HG03469 (cell line): ENCODE results near the gene SYPL1.
A peak's percentile ranks its signal among the peaks of the same experiment; 100 is the strongest.
"Not testable (repeated sequence)": the region's sequence is repeated elsewhere in the genome, so short reads cannot be mapped to it uniquely, and the experiment has no call there.

ENCODE experiments used
- ATAC-seq: cut with Tn5 transposase; IDR thresholded peaks from one replicate; pipeline ENCODE4 v1.9.1; 2021; ENCODE audit warnings: mild to moderate bottlenecking, moderate library complexity, moderate number of reproducible peaks; ENCODE audit not compliant: unreplicated experiment

The SYPL1 gene

DNA sequence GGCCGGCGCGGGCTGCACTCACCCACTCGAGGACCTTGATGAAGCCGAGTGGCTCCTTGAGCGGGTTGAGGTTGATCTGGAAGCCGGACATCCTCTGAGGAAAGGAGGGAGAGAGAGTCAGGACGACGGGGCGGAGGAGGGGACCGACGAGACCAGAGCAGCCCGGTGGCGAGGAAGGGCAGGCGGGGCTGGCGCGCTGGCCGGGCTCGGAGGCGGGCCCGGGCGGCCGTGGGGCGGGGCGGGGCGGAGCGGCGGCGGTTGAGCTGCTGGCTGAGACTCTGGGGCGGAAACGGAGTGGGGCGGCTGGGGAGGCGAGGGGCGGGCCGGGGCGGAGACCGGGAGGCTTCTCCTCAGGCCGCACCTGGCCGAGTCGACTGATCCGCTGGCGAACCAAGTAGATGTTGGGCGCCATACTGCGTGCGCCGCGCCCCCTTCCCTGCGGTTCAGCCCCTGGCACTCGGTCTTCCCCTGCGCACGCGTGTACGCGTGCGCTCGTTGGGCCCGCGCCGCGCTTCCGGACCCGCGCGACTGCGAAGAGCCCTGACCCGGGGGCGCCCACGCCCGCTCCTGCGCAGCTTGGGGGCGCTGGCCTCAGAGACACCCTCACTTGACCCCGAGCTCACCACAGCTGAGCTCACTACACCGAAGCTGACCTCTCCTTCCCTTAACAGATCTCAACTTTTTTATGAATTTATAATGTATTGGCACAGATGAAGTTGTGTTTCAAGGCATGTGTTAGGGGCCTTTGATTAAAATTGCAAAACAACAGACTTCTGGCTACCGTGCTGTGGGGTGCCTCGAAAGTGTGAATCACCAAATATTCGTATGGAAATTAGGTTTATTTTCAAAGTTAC is at the start of gene SYPL1:
TSS of gene SYPL1 (minus strand) at position 195 of the 854 bp plus-strand sequence. CDS start at position 91, 104 bp downstream.
- peak; percentile 61 for ATAC-seq

DNA sequence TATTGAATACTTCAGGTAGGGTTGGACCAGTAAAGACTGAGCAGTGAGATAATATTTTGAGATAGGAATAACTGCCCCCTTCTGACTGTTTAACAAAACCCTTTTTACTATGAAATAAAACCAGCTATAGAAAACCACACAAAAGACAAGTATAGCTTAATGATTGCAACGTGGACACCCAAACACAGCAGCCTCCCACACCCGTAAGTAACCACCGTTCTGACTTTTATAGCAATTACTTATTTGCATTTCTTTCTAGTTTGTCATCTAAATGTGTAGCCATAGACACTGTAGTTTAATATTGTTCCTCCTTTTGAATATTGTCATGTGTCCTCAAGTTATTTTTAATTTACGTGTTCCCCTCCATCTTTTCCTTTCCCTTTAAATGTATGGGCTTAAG is 42.9 kb upstream of the SYPL1 start:
- no peak for ATAC-seq

DNA sequence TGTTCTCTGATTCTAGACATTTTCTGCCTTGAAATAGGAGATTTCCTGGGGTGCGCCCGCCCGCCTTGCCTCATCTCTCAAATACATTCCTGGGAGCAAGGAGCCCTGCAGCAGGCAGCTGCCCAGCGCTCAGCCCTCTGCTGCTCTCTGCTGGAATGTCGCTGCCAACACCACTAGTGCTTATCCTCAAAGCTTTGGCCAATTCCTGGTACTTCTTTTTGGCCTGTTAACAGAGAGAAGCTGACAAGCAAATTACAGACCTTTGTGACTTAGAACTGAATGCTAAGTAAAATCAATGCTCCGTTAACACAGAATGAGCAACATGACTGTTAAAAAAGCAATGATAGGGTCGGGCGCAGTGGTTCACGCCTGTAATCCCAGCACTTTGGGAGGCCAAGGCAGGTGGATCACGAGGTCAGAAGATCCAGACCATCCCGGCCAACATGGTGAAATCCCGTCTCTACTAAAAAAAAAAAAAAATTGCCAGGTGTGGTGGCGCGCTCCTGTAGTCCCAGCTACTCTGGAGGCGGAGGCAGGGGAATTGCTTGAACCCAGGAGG is 41.9 kb upstream of the SYPL1 start:
- ATAC-seq = peak; percentile 40

DNA sequence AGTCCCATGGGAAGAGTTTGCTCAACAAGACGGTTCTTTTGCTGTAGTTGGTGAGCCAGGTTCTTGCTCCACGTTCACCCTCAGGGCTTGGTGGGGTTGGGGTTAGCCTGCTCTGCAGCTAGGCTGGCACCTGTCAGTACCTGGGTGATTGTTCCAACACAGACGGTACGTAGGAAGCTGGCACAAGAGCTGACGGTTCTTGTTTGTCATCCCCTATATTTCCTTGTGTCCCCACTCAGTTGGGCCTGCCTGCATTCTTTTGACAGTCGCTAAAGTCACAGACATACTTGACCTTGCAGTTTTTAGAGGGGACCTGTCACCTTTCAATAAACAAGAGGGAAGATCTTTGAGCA is 40.2 kb upstream of the SYPL1 start:
- no peak for ATAC-seq

DNA sequence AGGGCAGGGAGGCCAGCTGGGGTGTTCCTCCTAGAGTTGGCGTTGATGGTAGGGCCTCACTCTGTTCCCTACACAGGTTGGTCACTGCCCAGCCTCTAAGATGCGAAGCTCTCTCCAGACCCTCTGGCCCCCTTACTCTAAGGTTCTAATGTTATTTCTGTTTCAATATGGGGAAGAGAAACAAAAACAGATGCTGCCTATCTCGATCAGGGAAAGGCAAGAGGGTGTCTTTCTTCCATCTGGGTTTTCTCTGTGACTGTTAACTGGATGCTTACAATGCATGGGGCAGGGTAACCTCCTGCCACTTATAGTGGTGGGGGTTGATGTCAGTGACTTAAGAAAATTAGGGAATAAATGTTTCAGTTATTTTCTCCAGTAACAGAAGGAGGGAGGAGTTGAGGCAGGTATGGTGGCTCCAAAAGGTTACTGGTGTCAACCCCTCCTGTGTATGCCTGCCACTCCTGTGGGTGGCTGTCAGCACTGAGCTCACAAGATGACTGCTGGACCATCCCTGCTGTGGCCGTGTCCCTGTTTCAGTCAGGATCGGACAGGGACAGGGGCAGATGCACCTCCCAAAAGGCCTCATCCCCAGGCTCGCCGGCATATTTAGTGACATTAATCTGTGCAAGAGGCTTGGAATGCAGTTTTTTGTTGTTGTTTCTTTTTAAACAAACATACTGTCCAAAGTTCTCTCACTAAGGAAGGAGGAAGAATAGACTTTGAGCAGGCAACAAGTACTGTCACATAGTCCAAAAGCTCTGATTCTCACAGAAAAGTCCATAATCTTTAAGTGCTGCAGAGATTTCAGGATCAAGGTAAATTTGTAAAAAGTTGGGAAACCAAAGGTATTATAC is 39.6 kb upstream of the SYPL1 start:
- no peak for ATAC-seq

DNA sequence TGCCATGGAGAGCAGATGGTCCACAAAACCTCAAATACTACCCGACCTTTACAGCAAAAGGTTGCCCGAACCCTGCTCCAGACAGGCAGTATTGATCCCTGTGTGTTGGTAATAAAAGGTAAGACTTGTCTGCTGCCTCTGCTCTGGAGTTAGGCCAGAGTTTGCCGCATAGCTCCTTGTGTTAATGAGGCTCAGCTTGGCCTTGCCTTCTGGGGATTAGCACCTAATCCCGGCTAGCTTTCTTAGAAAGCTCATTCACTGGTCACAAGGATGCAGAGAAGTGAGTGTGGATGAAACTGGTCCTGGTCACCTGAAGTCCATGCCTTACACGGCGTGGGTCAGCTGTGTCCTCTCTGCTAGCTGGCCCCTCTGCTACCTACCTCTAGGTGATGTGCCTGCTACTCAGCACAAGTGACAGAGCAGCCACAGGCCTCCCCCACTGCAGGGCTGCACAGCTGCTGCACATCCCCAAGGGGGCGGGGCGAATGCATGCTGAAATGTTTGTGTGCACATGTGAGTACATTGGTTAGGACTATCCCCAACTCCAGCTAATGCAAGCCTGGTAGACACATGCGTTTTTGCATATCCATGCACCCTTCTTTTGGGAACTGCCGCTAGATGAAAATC is 31.7 kb upstream of the SYPL1 start:
- no peak for ATAC-seq

DNA sequence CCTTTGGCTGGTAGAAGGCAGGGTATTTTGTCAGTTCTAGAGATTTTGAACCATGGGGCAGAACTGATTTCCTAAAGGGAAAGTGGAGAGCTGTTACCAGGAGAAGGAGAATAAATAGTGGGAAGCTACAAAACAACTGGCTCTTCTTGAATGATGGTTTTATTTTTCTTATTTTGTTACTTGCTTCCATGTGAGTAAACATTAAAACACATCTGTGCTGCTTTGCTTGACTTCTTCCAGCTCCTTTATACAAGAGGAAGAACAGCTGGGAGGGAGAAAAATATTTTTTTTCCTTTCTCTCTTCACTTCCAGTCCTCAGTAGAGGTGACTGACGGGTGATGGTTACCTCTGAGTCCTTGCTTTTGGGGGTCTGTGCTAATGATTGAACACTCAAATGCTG is 30.0 kb upstream of the SYPL1 start:
- ATAC-seq = no peak

DNA sequence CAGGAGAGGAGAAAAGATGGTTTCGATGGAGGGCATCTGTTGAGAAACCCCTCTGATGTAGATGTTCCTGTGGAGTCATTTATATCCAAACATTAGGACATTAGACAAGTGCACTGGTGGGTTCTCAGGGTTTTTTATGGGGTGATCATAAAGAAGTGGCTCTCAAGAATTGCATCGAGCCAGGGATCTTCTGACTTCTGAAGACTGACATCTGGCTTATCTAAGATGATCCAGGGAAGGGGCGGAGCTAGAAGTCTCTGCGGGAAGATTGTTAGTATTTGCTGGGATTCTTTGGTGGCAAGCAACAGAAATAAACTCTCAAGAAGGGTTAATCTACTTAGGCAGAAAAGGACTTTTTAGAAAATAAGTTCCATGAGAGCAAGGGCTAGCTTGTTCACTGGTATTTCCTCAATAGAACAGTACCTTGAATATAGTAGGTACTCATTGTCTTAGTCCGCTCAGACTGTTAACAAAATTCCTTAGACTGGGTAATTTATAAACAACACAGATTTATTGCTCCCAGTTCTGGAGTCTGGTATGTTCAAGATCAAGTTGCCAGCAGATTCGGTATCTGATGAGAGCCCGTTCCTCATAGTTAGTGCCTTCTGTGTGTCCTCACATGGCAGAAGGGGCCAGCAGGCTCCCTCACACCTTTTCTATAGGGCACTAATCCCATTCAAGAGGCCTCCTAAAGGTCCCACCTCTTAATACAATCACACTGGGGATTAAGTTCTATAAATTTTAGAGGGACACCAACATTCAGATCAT is 28.5 kb upstream of the SYPL1 start:
- ATAC-seq = no peak

DNA sequence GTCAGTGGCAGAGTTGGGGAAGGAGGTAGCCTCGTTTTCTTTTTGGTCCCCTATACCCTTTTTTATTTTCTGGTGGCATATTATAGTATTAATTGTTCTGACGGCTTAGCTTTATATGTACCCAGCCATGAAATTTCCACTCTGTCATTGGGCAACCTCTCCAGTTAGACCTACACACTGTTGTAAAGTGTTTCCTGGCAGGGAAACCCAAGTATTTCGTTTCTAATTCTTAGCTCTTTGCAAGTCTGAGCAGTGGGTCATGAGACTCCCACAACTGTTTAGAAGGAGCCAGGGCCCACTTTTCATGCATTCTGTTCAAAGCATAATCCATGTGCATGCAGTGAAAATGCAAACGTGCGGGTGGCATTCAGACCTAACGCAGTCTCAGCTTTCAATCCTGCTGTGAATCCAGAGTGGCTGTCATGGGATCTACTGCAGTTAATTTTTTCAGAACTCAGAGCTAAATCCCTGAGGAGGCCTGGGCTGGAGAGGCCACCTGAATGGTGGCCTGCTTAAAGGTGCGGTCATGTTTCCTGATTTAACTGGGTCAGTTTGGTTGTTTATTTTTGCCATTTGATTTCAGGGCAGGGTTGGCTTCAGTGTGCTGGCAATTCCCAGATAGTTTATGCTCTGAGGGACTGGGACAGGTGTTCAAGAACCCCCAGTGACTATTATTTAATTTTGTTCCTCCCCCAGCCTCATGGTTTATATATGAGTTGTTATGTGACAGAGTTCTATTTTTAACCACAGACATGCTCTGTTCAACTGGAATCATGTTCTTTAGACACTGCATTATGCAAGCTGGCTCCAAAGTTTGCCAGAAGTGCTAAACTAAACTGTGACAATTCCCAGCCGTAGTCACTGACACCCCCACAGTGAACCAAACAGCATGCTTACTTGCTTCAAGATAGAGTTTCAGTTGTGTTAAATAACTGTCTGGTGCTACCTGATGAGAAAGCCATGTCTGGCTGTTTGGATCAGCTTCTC is 27.4 kb upstream of the SYPL1 start:
- ATAC-seq = no peak

DNA sequence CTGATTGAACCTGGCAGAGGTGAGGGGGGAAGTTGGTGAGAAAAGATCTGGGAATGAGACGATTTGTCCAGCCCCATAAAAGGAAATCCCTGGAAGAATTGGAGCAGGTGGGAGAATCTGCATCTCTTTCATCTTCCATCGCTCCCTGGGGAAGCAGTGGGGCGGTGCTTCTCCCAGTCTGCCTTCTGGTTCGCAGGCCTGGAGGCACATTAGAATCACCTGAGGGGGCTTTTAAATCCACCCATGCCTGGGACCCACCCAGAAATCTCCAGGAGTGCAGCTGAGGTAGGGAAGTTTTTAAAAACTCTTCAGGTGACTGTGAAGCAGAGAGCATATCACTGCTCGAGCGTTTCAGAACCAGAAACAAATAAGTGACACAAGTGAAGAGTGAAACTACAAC is 26.7 kb upstream of the SYPL1 start:
- no peak for ATAC-seq

DNA sequence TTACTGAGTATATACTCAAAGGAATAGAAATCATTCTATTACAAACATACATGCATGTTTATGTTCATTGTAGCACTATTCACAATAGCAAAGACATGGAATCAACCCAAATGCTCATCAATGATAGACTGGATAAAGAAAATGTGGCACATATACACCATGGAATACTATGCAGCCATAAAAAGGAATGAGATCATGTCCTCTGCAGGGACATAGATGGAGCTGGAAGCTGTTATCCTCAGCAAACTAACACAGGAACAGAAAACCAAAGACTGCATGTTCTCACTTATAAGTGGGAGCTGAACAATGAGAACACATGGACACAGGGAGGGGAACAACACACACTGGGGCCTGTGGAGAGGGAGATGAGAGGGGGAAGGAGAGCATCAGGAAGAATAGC is 26.1 kb upstream of the SYPL1 start:
- ATAC-seq = not testable (repeated sequence)

DNA sequence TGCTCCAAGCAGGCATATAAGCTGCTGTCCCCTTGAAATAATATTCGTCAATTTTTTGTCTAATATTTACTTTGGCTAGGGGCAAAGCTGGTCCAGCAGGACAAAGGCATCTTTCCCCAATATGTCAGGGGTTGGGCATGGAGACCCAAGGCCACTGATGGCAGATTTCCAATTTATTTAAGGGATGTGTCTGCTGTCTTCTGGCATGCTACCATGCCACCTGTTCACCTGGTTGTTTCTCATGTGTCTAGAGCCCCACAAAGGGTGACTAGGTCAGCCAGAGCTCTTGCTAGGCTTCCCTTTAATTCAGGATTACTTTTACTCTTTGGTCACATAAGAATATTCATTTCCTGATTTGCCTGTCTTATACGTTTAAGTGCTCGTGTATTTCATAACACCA is 22.1 kb upstream of the SYPL1 start:
- ATAC-seq = no peak

DNA sequence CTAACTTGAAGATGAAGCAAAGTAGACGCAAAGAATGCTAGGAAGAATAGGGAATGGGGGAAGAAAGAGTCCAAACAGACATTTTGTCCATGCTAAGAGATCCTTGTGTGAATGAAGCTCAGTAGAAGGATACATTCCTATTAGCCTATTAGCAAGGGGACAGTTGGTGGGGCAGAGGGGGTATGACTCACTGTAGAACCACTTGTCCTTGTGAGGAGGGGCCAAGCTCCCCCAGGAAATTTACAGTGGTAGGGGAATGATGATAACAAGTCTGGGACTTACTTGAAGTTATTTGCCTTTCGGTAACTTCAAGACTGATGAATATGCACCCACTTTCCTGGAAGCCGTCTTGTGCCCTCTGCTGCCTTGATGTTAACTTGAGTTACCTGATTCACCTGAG is 17.2 kb upstream of the SYPL1 start:
- no peak for ATAC-seq

DNA sequence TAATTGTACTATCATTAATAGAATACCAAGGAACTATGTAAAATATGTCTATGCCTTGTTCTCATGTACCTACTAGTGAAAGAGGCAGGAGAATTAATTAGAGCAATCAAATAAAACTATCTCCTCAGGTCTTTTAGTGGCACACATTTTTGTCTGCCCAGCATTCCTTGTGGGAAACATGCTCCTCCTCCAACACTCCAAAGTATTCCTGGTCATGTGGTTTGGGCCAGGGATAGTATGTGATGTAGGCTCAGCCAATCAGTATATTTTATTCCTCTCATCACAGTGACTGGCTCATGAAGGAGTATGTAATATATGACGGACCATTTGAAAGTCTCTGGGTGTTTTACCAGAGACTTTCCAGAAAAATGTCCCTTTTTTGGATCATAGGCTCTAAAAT is 16.7 kb upstream of the SYPL1 start:
- ATAC-seq = no peak

DNA sequence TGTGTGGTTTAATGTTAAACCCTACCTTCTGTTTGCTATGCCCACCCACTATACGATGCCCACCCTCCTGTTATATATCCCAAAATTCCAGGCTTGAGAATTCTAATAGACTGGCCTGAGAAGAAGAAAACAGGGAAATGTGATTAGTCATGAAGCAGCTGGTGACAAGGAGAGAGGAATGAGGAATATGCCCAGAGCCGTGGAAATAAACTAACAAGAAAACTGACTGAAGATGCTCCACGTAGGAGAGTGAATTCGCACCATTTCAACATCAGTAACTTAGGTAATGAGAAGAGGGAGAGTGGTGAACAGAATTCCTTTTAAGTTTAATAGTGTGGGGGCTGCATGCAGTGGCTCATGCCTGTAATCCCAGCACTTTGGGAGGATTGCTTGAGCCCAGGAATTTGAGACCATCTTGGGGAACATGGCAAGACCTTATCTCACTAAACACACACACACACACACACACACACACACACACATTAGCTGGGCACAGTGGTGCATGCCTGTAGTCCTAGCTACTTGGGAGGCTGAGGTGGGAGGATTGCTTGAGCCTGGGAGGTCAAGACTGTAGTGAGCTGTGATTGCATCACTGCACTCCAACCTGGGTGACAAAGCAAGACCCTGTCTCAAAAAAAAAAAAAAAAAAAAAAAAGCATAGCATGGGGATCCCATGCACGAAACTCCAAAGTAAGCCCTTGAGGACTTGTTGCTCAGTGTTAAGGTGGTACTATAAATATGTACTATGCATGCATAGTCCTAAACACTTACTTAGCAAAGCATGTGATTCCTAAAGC is 16.1 kb upstream of the SYPL1 start:
- no peak for ATAC-seq

DNA sequence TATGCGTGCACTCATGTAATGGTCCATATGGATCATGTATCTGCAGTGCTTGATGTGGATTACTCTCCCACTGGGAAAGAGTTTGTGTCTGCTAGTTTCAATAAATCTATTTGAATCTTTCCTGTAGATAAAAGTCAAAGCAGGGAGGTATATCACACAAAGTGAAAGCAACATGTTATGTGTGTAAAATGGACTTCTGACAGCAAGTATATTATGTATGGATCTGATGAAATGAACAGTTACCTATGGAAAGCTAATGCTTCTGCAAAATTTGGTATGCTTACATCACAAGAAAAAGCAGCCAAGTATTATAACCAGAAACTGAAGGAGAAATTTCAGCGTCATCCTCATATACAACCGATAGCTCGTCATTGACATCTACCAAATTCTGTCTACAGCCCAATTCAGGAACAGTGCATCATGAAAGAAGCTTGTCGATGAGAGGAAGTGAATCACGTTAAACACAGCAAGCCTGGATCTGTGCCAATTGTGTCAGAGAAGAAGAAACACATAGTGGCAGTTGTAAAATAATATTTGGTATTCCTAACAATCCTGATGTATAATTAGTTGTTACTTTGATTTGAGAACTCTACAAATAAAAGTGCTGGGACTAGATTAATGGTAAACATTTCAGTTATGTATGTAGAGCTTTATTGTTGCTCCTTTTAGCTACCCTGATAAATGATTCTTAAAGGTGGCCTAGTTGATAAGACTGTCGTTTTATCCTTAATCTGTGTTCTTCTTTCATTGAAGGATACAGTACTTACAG is 14.2 kb upstream of the SYPL1 start:
- no peak for ATAC-seq

DNA sequence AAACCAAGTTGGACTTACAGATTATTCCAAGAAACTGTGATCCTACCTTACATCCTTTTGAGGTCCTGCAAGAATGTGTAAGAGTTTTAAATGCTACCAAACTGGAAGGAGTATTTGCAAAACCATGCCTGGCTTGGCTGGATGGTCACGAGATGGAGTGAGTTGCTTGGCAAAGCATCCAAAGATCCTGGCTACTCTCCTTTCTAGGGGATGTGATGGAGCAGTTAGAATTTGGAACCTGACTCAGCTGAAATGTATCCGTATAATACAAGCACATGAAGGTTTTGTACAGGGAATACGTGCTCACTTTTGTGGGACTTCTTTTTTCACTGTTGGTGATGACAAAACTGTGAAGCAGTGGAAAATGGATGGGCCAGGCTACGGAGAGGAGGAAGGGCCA is 13.3 kb upstream of the SYPL1 start:
- ATAC-seq = no peak

DNA sequence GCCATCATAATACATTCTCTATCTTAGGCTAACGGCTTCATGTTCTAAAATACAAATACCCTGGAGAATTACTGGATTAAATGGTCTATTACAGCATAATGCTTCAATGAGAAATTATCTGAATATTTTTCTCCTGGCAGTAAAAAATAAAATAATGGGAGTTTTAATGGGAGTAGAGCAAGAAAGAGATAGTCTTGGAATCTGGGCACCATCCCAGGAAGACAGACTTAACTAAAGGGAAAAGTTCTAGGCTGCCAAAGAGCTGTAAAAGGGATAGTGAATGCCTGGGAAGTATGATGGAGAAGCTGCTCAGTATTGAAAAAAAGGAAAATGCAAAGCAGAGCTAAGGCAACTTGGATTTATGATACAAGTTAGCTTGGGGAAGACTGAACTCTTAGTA is 12.1 kb upstream of the SYPL1 start:
- no peak for ATAC-seq
